Measurements from ENCODE around the gene UBL3. TPM values are rescaled to one million over a fixed set of nuclear protein-coding genes. Genes with fewer than 3 reads are reported as not detected.

The UBL3 gene
- total RNA-seq, result 10 to 100 TPM; 29.6 to 36.0 (median 31.5) TPM
- total RNA-seq (2013), result 26.2 TPM

GRCh38 chr13:29850213-29850898, at the start of gene UBL3:
Gene UBL3, minus strand, starts transcription at chr13:29850617. Its CDS starts 1,079 bp downstream, at chr13:29849538.
- TF ChIP-seq CTCF (IDR thresholded peaks at IDR 0.05), result no peak
- Mint-ChIP-seq H3K27me3 (ENCODE audit: low read depth in 2 of 2) (peaks cover 0 to 6% of the 10 kb centered on the region in 2 donors), H3K4me3 (peak within 1 kb of the TSS; percentile 95), H3K27ac (peak within 1 kb of the TSS; percentile 96 to 100), H3K36me3 (no peaks in the 10 kb centered on the region), H3K9me3 (no peaks in the 10 kb centered on the region), H3K4me1 (peaks cover 40 to 47% of the 10 kb centered on the region in 2 donors)
- peak; percentile 87 to 96 for DNase-seq
- no peaks in the 10 kb centered on the region for H3K36me3 ChIP-seq (ENCODE audit: control insufficient read depth, insufficient read depth, low read length)
- H3K4me3 ChIP-seq (ENCODE audit: low read length), result peak within 1 kb of the TSS; percentile 95
- H3K4me1 ChIP-seq (ENCODE audit: control insufficient read depth, insufficient read depth, low read length), result peaks cover 6% of the 10 kb centered on the region
- peak within 1 kb of the TSS; percentile 99 for H3K27ac ChIP-seq (ENCODE audit: low read length)
- H3K27me3 ChIP-seq (ENCODE audit: control insufficient read depth, insufficient read depth, low read length), result no peaks in the 10 kb centered on the region
- peak; percentile 86 to 96 (median 92) for ATAC-seq
- intact Hi-C loops (cut with micrococcal nuclease), result loop anchor here (1.0 kb wide), 1 partner anchor 52 kb away; no protein-coding TSS in a partner anchor
- under 1% methylated on average over 63 of the region's 64 CpGs for WGBS (ENCODE audit: insufficient coverage)
- no peaks in the 10 kb centered on the region for H3K9me3 ChIP-seq (ENCODE audit: control insufficient read depth, insufficient read depth, low read length)

GRCh38 chr13:29897102-29897501, 46.7 kb upstream of the UBL3 start:
- Mint-ChIP-seq H3K4me1 (peaks cover 25 to 26% of the 10 kb centered on the region in 2 donors), H3K9me3 (no peaks in the 10 kb centered on the region), H3K4me3 (no peak overlapping the region), H3K36me3 (no peaks in the 10 kb centered on the region), H3K27ac (no peak overlapping the region), H3K27me3 (ENCODE audit: low read depth in 2 of 2) (no peaks in the 10 kb centered on the region)
- H3K27ac ChIP-seq (ENCODE audit: low read length), result no peak overlapping the region
- intact Hi-C loops (cut with micrococcal nuclease), result no loop called here
- no peak for DNase-seq
- no peaks in the 10 kb centered on the region for H3K36me3 ChIP-seq (ENCODE audit: control insufficient read depth, insufficient read depth, low read length)
- no peaks in the 10 kb centered on the region for H3K9me3 ChIP-seq (ENCODE audit: control insufficient read depth, insufficient read depth, low read length)
- no peak for TF ChIP-seq CTCF (IDR thresholded peaks at IDR 0.05)
- ATAC-seq, result no peak
- H3K27me3 ChIP-seq (ENCODE audit: control insufficient read depth, insufficient read depth, low read length), result peaks cover 4% of the 10 kb centered on the region
- no peak overlapping the region for H3K4me3 ChIP-seq (ENCODE audit: low read length)
- WGBS (ENCODE audit: insufficient coverage), result 88% methylated on average over 3 of the region's 4 CpGs
- H3K4me1 ChIP-seq (ENCODE audit: control insufficient read depth, insufficient read depth, low read length), result peaks cover 5% of the 10 kb centered on the region

- H3K4me3 Mint-ChIP-seq, result no peak overlapping the region
- intact Hi-C loops (cut with micrococcal nuclease), result no loop called here
- no peak overlapping the region for H3K27ac ChIP-seq (ENCODE audit: low read length)
- no peaks in the 10 kb centered on the region for H3K36me3 Mint-ChIP-seq
- no peaks in the 10 kb centered on the region for H3K36me3 ChIP-seq (ENCODE audit: control insufficient read depth, insufficient read depth, low read length)
- no peak overlapping the region for H3K27ac Mint-ChIP-seq
- no peaks in the 10 kb centered on the region for H3K27me3 ChIP-seq (ENCODE audit: control insufficient read depth, insufficient read depth, low read length)
- no peak for ATAC-seq
- DNase-seq, result no peak
- TF ChIP-seq CTCF (IDR thresholded peaks at IDR 0.05), result no peak
- H3K4me1 Mint-ChIP-seq, result peaks cover 6 to 9% of the 10 kb centered on the region in 2 donors
- no peaks in the 10 kb centered on the region for H3K4me1 ChIP-seq (ENCODE audit: control insufficient read depth, insufficient read depth, low read length)
- no peaks in the 10 kb centered on the region for H3K27me3 Mint-ChIP-seq (ENCODE audit: low read depth in 2 of 2)
- H3K9me3 Mint-ChIP-seq, result no peaks in the 10 kb centered on the region
- H3K9me3 ChIP-seq (ENCODE audit: control insufficient read depth, insufficient read depth, low read length), result no peaks in the 10 kb centered on the region
- H3K4me3 ChIP-seq (ENCODE audit: low read length), result no peak overlapping the region
Observed at GRCh38 chr13:29893438-29893837, 43.0 kb upstream of the UBL3 start.

- Histone ChIP-seq H3K9me3 (ENCODE audit: control insufficient read depth, insufficient read depth, low read length) (no peaks in the 10 kb centered on the region), H3K4me1 (ENCODE audit: control insufficient read depth, insufficient read depth, low read length) (no peaks in the 10 kb centered on the region), H3K36me3 (ENCODE audit: control insufficient read depth, insufficient read depth, low read length) (no peaks in the 10 kb centered on the region), H3K4me3 (ENCODE audit: low read length) (no peak overlapping the region), H3K27me3 (ENCODE audit: control insufficient read depth, insufficient read depth, low read length) (no peaks in the 10 kb centered on the region), H3K27ac (ENCODE audit: low read length) (no peak overlapping the region)
- ATAC-seq, result no peak
- no peak overlapping the region for H3K4me3 Mint-ChIP-seq
- H3K27me3 Mint-ChIP-seq (ENCODE audit: low read depth in 2 of 2), result no peaks in the 10 kb centered on the region
- intact Hi-C loops (cut with micrococcal nuclease), result no loop called here
- H3K4me1 Mint-ChIP-seq, result peaks cover 6 to 14% of the 10 kb centered on the region in 2 donors
- no peak for TF ChIP-seq CTCF (IDR thresholded peaks at IDR 0.05)
- WGBS (ENCODE audit: insufficient coverage), result 92% methylated on average over 10 of the region's 10 CpGs
- no peaks in the 10 kb centered on the region for H3K9me3 Mint-ChIP-seq
- H3K36me3 Mint-ChIP-seq, result no peaks in the 10 kb centered on the region
- no peak overlapping the region for H3K27ac Mint-ChIP-seq
- DNase-seq, result no peak
Observed at GRCh38 chr13:29892151-29892550, 41.7 kb upstream of the UBL3 start.

Measured in natural killer cell (primary cell).